GM12872 (cell line): ENCODE measurements around the gene FBXO40.

ENCODE experiments used
- CTCF ChIP-seq: IDR thresholded peaks from 3 replicates; pipeline ENCODE4 v1.5.1; 2011; ENCODE audit warnings: low read depth, mild to moderate bottlenecking, low read length, moderate library complexity; ENCODE audit not compliant: insufficient read depth

FBXO40 gene

GRCh38 chr3:121677141-121677540, 84.0 kb downstream of the FBXO40 start:
- no peak for TF ChIP-seq CTCF
